Retinal pigment epithelial cell (primary cell): ENCODE results near the gene EIF6.

ENCODE experiments used
- DNase-seq: peaks from one replicate; pipeline ENCODE4 v3.0.0-alpha.2; 2010; ENCODE audit warnings: low read depth
- H3K4me3 ChIP-seq: 2 replicates; pipeline ENCODE4 v1.5.1; 2011; ENCODE audit warnings: mild to moderate bottlenecking, low read length, control low read depth, moderate library complexity
- CTCF ChIP-seq: conservative IDR thresholded peaks from 2 replicates; pipeline ENCODE4 v1.5.1; 2011; ENCODE audit warnings: low read depth, low read length, control low read depth, inconsistent platforms

EIF6 gene

GRCh38 chr20:35288325-35289060 lies 3.9 kb upstream of the EIF6 start:
- DNase-seq: no peak
- TF ChIP-seq CTCF: no peak
- no peak overlapping the region for H3K4me3 ChIP-seq

- H3K4me3 ChIP-seq: no peak overlapping the region
- no peak for DNase-seq
- no peak for TF ChIP-seq CTCF
These were observed 3.1 kb upstream of the EIF6 start for GRCh38 chr20:35287509-35288324.

GRCh38 chr20:35286899-35287508 lies 2.4 kb upstream of the EIF6 start:
- no peak for DNase-seq
- H3K4me3 ChIP-seq: no peak overlapping the region
- TF ChIP-seq CTCF: no peak

DNA sequence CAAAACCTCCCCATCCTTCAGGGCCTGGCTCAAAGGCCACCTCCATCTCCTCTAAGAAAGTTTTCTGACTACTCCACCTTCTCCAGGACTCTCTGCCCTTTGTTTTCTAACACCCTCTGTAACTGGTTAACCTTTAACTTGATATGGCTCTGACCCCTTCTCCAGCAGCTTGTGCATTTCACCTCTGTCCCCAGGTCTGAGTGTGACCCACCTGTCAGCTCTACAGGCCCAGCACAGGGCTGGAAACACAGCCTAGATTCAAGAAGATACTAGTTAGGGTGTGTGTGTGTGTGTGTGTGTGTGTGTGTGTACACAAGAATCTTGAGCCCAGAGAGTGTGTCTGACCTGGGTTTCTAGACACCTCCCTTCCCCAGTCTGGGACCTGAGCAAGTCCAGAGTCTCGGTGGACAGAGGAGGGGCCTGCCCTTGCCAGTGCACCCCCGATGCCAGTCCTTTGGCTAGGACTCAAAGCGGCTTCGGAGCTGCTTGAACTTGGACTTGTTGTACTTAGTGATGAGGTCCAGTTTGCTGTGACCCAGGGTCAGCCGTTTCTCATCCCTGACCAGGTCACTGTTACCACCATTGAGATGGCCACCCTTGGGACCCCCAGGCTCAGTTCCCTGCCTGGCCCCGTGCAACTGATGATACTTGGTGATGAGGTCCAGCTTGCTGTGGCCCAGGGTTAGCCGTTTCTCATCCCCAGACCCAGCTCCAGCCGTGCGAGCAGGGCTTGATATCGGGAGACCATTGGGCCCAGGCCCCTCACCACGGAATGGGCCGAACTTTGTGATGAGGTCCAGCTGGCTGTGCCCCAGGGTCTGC lies 1.7 kb upstream of the EIF6 start:
- TF ChIP-seq CTCF: no peak
- no peak for DNase-seq
- no peak overlapping the region for H3K4me3 ChIP-seq

GRCh38 chr20:35285806-35286076 lies 1.2 kb upstream of the EIF6 start:
- TF ChIP-seq CTCF: no peak
- DNase-seq: no peak
- H3K4me3 ChIP-seq: no peak overlapping the region

DNA sequence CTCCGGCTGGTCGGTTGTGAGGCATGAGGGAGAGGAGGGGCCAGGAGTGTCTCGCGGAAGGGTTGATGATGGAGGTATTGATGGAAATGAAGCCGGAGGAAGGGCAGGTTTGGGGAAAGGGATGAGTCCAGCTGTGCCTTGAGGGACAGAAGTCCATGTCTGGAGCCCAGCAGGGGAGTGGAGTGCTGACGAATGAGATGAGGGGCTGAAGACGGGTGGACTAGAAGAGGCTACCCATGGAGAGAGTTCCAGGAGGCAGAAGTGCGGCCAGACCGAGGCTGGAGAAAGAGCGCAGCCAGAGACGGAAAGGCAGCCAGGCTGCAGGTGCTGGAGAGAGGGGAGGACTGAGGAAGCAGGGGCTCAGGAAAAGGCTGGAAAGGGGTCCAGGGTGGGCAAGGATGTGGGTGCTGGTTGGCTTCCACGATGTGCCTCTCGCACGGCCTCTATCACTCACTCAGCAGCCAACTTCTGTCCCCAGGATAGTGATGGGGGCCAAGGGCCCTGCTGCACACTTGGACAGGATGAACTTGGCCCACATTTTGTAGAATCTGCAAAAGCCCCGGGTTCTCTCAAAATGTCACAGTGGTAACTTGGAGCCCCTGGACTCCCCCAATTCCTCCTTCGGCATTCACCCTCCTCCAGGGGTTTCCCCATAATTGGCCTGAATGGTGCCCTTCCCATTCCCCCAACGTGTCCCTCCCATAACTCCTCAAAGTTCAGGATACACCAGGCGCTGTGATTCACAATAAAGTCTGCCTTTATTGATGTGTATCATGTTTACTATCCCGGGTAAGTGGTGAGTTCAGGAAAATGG lies 627 bp upstream of the EIF6 start:
- TF ChIP-seq CTCF: no peak
- DNase-seq: no peak
- peak overlapping the region; percentile 84 for H3K4me3 ChIP-seq
